HepG2 (cell line): ENCODE measurements around the gene ENTPD6. TPM values are rescaled to one million over a fixed set of nuclear protein-coding genes. Genes with fewer than 3 reads are reported as not detected.

ENCODE experiments used
- ATAC-seq: fragments of 200-7000 bp; cut with Tn5 transposase; 3 replicates; pipeline ENCODE4 v1.9.1; 2020; ENCODE audit warnings: mild to moderate bottlenecking, moderate library complexity
- BruUV-seq: library from RNA; stranded (reverse); fragments of 400-500 nt; replicated peaks from 2 replicates; lab custom pipeline; 2021; lab: Mats Ljungman, UMichigan
- CTCF ChIA-PET: fragments of 300-600 bp; formaldehyde crosslinking; extraction: SDS; loops from one replicate; lab custom pipeline; 2021; ENCODE audit warnings: low total read pairs, inconsistent platforms, low intra/inter-chr PET ratio; lab: Yijun Ruan, JAX
- POLR2A ChIA-PET: fragments of 350-600 bp; sonication (Branson Sonifier 250); formaldehyde crosslinking; loops from one replicate; lab custom pipeline; 2020; ENCODE audit warnings: antibody characterized with exemption, inconsistent platforms; lab: Yijun Ruan, JAX
- DNase-seq: peaks from one replicate; pipeline ENCODE4 v3.0.0-alpha.2; 2015; ENCODE audit warnings: low spot score
- FAIRE-seq: peaks from 3 replicates; lab custom pipeline; 2011; peaks lifted over from hg19 to GRCh38; lab: Jason Lieb, UNC
- H2AFZ ChIP-seq: one replicate; pipeline ENCODE4 v1.6.1; 2011; ENCODE audit warnings: low read length, inconsistent platforms
- H3K27ac ChIP-seq: fragments of 300-600 bp; 3 replicates; pipeline ENCODE4 v1.8.0; 2011; ENCODE audit warnings: mixed run types, mild to moderate bottlenecking, mixed read lengths, low read length, inconsistent platforms; ENCODE audit not compliant: insufficient read depth; ENCODE audit errors: extremely low read length
- H3K27me3 ChIP-seq, 2 experiments: fragments of 200-600 bp in 1 of 2; 2 replicates in 1 of 2; 3 replicates in 1 of 2; pipeline versions ENCODE4 v1.6.0 to v1.8.0; 2011; ENCODE audit warnings: low read length in 2 of 2, mild to moderate bottlenecking in 2 of 2, moderate library complexity in 2 of 2, inconsistent platforms in 1 of 2; ENCODE audit not compliant: insufficient read depth in 2 of 2, control insufficient read depth in 1 of 2
- H3K36me3 ChIP-seq, 2 experiments: fragments of 200-600 bp in 1 of 2; replicated peaks in 1 of 2; 2 replicates in 1 of 2; 3 replicates in 1 of 2; pipeline versions ENCODE4 v1.5.1 to v1.8.0; 2011; ENCODE audit warnings: low read length in 2 of 2, inconsistent platforms in 1 of 2; ENCODE audit not compliant: insufficient read depth in 2 of 2, control insufficient read depth in 1 of 2
- H3K4me1 ChIP-seq: 2 replicates; pipeline ENCODE4 v1.5.1; 2012; ENCODE audit warnings: low read length, inconsistent platforms; ENCODE audit not compliant: insufficient read depth
- H3K4me2 ChIP-seq: 2 replicates; pipeline ENCODE4 v1.6.0; 2011; ENCODE audit warnings: low read depth, low read length, inconsistent platforms
- H3K4me3 ChIP-seq, 3 experiments: fragments of 200-600 bp in 1 of 3; sonication (generic), shearing (Covaris generic) in 1 of 3; replicated peaks in 1 of 3; 2 replicates each; pipeline ENCODE4 v1.5.1; 2011 to 2016; ENCODE audit warnings: low read length in 3 of 3, inconsistent platforms in 2 of 3, low read depth in 2 of 3, mild to moderate bottlenecking in 2 of 3, control low read depth in 1 of 3, mixed read lengths in 1 of 3; ENCODE audit not compliant: insufficient read depth in 1 of 3
- H3K79me2 ChIP-seq: one replicate; pipeline ENCODE4 v1.6.1; 2011; ENCODE audit warnings: low read length, inconsistent platforms; ENCODE audit not compliant: insufficient read depth
- H3K9ac ChIP-seq: 2 replicates; pipeline ENCODE4 v1.6.0; 2011; ENCODE audit warnings: mild to moderate bottlenecking, low read depth, low read length, inconsistent platforms; ENCODE audit not compliant: insufficient read depth
- H3K9me3 ChIP-seq: 2 replicates; pipeline ENCODE4 v1.5.1; 2012; ENCODE audit warnings: mild to moderate bottlenecking, low read length
- H4K20me1 ChIP-seq: 2 replicates; pipeline ENCODE4 v1.6.0; 2011; ENCODE audit warnings: inconsistent platforms, mild to moderate bottlenecking, low read length, moderate library complexity; ENCODE audit not compliant: insufficient read depth
- LRRFIP1 ChIP-seq: sonication (generic); formaldehyde crosslinking; conservative IDR thresholded peaks from 2 replicates; pipeline ENCODE4 v1.4.0; 2020; ENCODE audit warnings: missing genetic modification reagents
- ZNF121 ChIP-seq: sonication (generic); formaldehyde crosslinking; IDR thresholded peaks from 2 replicates; pipeline ENCODE4 v1.5.0; 2020; ENCODE audit warnings: mild to moderate bottlenecking, missing genetic modification reagents
- ZNF224 ChIP-seq: sonication (generic); formaldehyde crosslinking; IDR thresholded peaks from 2 replicates; pipeline ENCODE4 v1.5.0; 2020; ENCODE audit warnings: mild to moderate bottlenecking, missing genetic modification reagents
- ZNF580 ChIP-seq: IDR thresholded peaks from 2 replicates; pipeline ENCODE4 v1.6.1; 2016; ENCODE audit warnings: low read depth, borderline replicate concordance
- WGBS: methylation state at CpG from one replicate; pipeline ENCODE4 v1.1.6; 2017; ENCODE audit warnings: low lambda C conversion rate; 5-methylcytosine and 5-hydroxymethylcytosine counted together
- in situ Hi-C: cut with HindIII; loops from 2 replicates; pipeline ENCODE4 v1.10.0; 2017; ENCODE audit warnings: low pct_unique_long_range_greater_than_20kb; ENCODE audit not compliant: extremely low pct_ligation_motif_present
- intact Hi-C: fragments of 100-400 bp; cut with micrococcal nuclease; formaldehyde crosslinking; loops from one replicate; pipeline ENCODE4 v1.10.0; 2022; ENCODE audit not compliant: unreplicated experiment
- polyA plus RNA-seq, 8 experiments: library from polyadenylated mRNA; depleted of rRNA in 3 of 8; stranded (reverse) in 7 of 8; unstranded in 1 of 8; fragments of >200 nt; fragmentation: Illumina TruSeq in 4 of 8; extraction: Trizol in 4 of 8; gene quantifications; 2 replicates each; pipeline versions ENCODE4 v1.2.1 to v1.2.3, GENCODE V29; 2011 to 2016; ENCODE audit warnings: low read depth in 4 of 8, missing spikeins in 1 of 8, mixed read lengths in 1 of 8; ENCODE audit not compliant: insufficient read depth in 1 of 8
- total RNA-seq, 5 experiments: library from RNA; depleted of rRNA; stranded (reverse); fragments of >200 nt; fragmentation: Illumina TruSeq; extraction: Trizol; gene quantifications; 2 replicates each; pipeline ENCODE4 v1.2.3, GENCODE V29; 2016; ENCODE audit warnings: low read depth in 1 of 5

The ENTPD6 gene
- total and polyA plus RNA-seq, 2 of the 13 experiments (the other 11 are each of a cell fraction or from before 2014, with no cell fraction given), result 164 to 172 TPM

- H3K4me2 ChIP-seq, result no peak overlapping the region
- intact Hi-C loops (no loop called here), in situ Hi-C loops (no loop called here)
- H3K36me3 ChIP-seq, result peaks cover 36 to 64% of the 10 kb centered on the region in 2 experiments
- no peak overlapping the region for H3K27ac ChIP-seq
- H3K9ac ChIP-seq, result no peak overlapping the region
- WGBS, result 100% methylated on average over 7 of the region's 7 CpGs
- no peak for FAIRE-seq
- no peaks in the 10 kb centered on the region for H3K9me3 ChIP-seq
- no peak for ATAC-seq
- POLR2A ChIA-PET, result interaction anchor here (1.1 to 1.9 kb wide), 2 partner anchors 13 to 28 kb away, joined by 3 to 6 read pairs; partner anchors contain the start of gene PYGB
- H3K4me3 ChIP-seq, result no peak overlapping the region
- no peak overlapping the region for H2AFZ ChIP-seq
- H3K4me1 ChIP-seq, result peaks cover 27% of the 10 kb centered on the region
- TF ChIP-seq LRRFIP1 (CRISPR knock-in tag) (no peak), ZNF121 (CRISPR knock-in tag) (no peak), ZNF224 (no peak), ZNF580 (no peak)
- CTCF ChIA-PET, result interaction anchor here (0.9 to 1.3 kb wide), 2 partner anchors 28 to 224 kb away, joined by 3 read pairs; partner anchors contain the start of gene PYGB
- H3K79me2 ChIP-seq, result no peaks in the 10 kb centered on the region
- no peaks in the 10 kb centered on the region for H3K27me3 ChIP-seq
- H4K20me1 ChIP-seq, result no peaks in the 10 kb centered on the region
- no peak for DNase-seq
- BruUV-seq, result no TSS peak
These were observed 23.9 kb downstream of the ENTPD6 start for GRCh38 chr20:25219365-25219764.
